HG03460 (cell line): ENCODE data around the gene RAB11FIP4.
A peak's percentile ranks its signal among the peaks of the same experiment; 100 is the strongest.

Experiments
- ATAC-seq: cut with Tn5 transposase; IDR thresholded peaks from one replicate; pipeline ENCODE4 v1.9.1; 2021; ENCODE audit not compliant: unreplicated experiment

Gene RAB11FIP4

GRCh38 chr17:31495022-31495885 is 103.8 kb downstream of the RAB11FIP4 start:
- no peak for ATAC-seq

- ATAC-seq = no peak
Measured at GRCh38 chr17:31496097-31496496, 104.6 kb downstream of the RAB11FIP4 start.

GRCh38 chr17:31496601-31497000 is 105.1 kb downstream of the RAB11FIP4 start:
- no peak for ATAC-seq

GRCh38 chr17:31497431-31497830 is 106.0 kb downstream of the RAB11FIP4 start:
- no peak for ATAC-seq

GRCh38 chr17:31497994-31498826 is 106.7 kb downstream of the RAB11FIP4 start:
- no peak for ATAC-seq

GRCh38 chr17:31499771-31500554 is 108.5 kb downstream of the RAB11FIP4 start:
- no peak for ATAC-seq

GRCh38 chr17:31506517-31506916 is 115.0 kb downstream of the RAB11FIP4 start:
- ATAC-seq = no peak

GRCh38 chr17:31508288-31509094 is 117.0 kb downstream of the RAB11FIP4 start:
- peak; percentile 67 for ATAC-seq

GRCh38 chr17:31509095-31509804 is 117.8 kb downstream of the RAB11FIP4 start:
- ATAC-seq = no peak

- no peak for ATAC-seq
Measured at GRCh38 chr17:31509805-31510177, 118.3 kb downstream of the RAB11FIP4 start.

- no peak for ATAC-seq
Measured at GRCh38 chr17:31510308-31511194, 119.1 kb downstream of the RAB11FIP4 start.

GRCh38 chr17:31511195-31511578 is 119.7 kb downstream of the RAB11FIP4 start:
- no peak for ATAC-seq

- no peak for ATAC-seq
Measured at GRCh38 chr17:31511580-31511979, 120.1 kb downstream of the RAB11FIP4 start.

GRCh38 chr17:31512104-31512740 is 120.7 kb downstream of the RAB11FIP4 start:
- ATAC-seq = no peak

- no peak for ATAC-seq
Measured at GRCh38 chr17:31512796-31513195, 121.3 kb downstream of the RAB11FIP4 start.

GRCh38 chr17:31513731-31514427 is 122.4 kb downstream of the RAB11FIP4 start:
- ATAC-seq = no peak

GRCh38 chr17:31515267-31515666 is 123.8 kb downstream of the RAB11FIP4 start:
- no peak for ATAC-seq

GRCh38 chr17:31517524-31517923 is 126.0 kb downstream of the RAB11FIP4 start:
- no peak for ATAC-seq
